WI38 (cell line): ENCODE data around the gene MS4A3.

Experiments
- H3K4me3 ChIP-seq: 2 replicates; pipeline ENCODE4 v1.5.1; 2011; ENCODE audit warnings: low read depth, mild to moderate bottlenecking, control low read depth, low read length
- CTCF ChIP-seq: IDR thresholded peaks from 2 replicates; pipeline ENCODE4 v1.5.1; 2012; ENCODE audit warnings: low read depth, mild to moderate bottlenecking, control low read depth, low read length

MS4A3 gene

DNA sequence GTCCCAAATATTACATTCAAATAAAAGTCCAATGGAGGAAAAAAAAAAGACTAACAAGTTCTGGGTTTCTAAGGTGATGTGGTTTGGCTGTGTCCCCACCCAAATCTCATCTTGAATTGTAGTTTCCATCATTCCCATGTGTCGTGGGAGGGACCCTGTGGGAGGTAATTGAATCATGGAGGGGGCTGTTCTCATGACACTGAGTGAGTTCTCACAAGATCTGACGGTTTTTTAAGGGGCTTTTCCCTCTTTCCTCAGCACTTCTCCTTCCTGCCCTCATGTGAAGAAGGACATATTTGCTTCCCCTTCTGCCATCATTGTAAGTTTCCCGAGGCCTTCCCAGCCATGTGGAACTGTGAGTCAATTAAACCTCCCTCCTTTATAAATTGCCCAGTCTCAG is 24.1 kb downstream of the MS4A3 start:
- H3K4me3 ChIP-seq, result no peak overlapping the region
- no peak for TF ChIP-seq CTCF

DNA sequence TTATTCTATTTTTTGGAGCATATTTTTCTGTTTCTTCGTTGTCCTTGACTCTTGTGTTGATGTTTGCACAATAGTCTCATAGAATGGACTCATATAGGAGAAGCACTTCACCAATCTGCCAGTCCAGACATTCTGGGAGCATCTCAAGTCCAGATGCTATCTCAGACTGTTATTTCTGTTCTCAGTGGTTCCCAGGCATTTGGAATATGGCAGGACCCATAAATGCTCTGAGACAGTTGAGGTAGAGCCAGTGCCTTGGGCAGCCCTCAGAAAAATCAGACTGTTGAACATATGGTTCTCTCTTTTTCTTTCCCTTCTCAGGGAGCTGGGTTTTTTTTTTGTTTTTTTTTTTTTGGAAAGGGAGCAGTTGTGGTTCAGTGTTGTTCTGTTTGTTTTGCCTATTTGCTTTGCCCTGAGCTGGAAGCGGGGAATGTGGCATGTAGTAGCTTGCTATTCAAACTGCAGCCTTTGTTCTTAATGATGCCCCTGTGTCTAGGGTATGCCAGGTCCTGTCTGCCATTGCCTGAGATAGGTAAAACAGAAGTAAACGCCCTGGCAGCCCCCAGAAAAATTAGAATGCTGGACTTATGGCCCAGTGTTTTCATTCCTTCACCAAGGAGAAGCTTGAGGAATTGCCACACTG is 28.3 kb downstream of the MS4A3 start:
- no peak for TF ChIP-seq CTCF
- no peak overlapping the region for H3K4me3 ChIP-seq

DNA sequence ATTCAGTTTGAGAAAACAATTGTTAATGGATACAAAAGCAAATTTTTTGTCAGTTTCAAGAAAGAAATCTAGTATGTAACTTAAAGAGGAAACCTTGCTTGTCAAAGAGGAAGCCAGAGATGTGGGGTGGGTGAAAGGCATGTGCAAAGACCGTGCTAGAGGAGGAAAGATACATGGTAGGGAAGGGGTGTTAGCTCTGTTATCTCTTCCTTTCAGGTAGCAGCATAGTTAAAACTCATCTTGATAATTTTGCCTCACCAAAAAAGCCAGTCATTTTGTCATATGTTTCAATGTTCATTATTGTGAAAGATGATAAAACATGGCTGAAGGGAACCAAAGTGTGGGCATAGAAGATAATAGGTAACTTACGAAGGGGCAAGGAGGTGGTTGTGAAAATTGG is 29.4 kb downstream of the MS4A3 start:
- TF ChIP-seq CTCF, result no peak
- no peak overlapping the region for H3K4me3 ChIP-seq

DNA sequence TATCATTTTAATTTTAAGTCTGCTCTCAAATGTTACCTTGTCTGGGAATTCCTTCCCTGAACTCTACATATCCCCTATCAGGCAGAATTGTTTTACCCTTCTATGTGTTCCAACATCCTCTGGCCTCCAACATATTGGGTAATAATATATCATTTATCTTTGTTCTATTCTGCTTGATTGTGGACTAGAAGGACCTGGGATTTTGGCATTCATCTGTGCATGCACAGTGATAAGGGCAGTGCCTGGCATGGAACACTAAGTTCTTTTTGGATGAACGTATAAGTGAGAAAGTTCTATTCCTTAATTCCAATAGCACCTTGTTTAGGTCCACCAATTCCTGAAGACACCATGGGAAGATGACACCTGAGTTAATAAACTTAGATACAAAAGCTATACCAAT is 30.8 kb downstream of the MS4A3 start:
- no peak overlapping the region for H3K4me3 ChIP-seq
- TF ChIP-seq CTCF, result no peak

- H3K4me3 ChIP-seq, result no peak within 1 kb of the TSS
- no peak for TF ChIP-seq CTCF
These were observed 31.9 kb downstream of the MS4A3 start, which contains the start of gene MS4A2 for GRCh38 chr11:60088364-60088763. TSS of gene MS4A2 (plus strand) at chr11:60088664. CDS start at chr11:60088766, 102 bp downstream.

GRCh38 chr11:60095477-60096120 is 39.1 kb downstream of the MS4A3 start:
- no peak for TF ChIP-seq CTCF
- no peak overlapping the region for H3K4me3 ChIP-seq

DNA sequence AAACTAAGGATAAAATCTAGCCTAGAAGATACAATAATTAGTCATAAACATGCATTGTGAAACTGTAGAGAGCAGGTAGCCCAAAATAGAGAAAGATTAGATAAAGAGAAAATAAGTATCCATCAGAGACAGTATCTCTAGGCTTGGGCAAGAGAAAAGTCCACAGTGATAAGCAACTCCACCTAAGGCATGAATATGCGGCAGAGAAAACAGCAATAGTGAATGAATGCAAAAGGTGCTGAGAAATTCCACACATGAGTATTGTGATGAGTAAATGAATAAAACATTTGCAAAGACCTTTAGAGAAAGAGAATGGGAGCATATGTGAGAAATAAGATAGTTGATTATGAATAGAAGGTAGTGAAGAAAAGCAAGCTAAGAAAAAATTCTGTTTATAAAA is 40.7 kb downstream of the MS4A3 start:
- no peak for TF ChIP-seq CTCF
- H3K4me3 ChIP-seq, result no peak overlapping the region
